Mesenchymal stem cell (in vitro differentiated cells and primary cell): ENCODE data around the gene ARGFX.
"Not testable (repeated sequence)": the region's sequence is repeated elsewhere in the genome, so short reads cannot be mapped to it uniquely, and the experiment has no call there.

ENCODE experiments used
- DNase-seq: peaks from one replicate; pipeline ENCODE4 v3.0.0-alpha.2; 2013
- H2AFZ ChIP-seq: one replicate; pipeline ENCODE4 v1.6.1; 2013; ENCODE audit warnings: low read depth, mild to moderate bottlenecking, control low read depth, inconsistent platforms, low read length, moderate library complexity
- H2AK5ac ChIP-seq: 2 replicates; pipeline ENCODE4 v1.6.1; 2013; ENCODE audit warnings: low read length, moderate library complexity, mild to moderate bottlenecking, inconsistent platforms; ENCODE audit not compliant: severe bottlenecking
- H2BK120ac ChIP-seq: one replicate; pipeline ENCODE4 v1.6.1; 2013; ENCODE audit warnings: low read depth, mild to moderate bottlenecking, inconsistent platforms, low read length, moderate library complexity
- H2BK12ac ChIP-seq, 2 experiments: one replicate each; pipeline ENCODE4 v1.6.1; 2013; ENCODE audit warnings: inconsistent platforms in 2 of 2, low read length in 2 of 2, mild to moderate bottlenecking in 2 of 2, moderate library complexity in 2 of 2, control low read depth in 1 of 2
- H2BK15ac ChIP-seq: one replicate; pipeline ENCODE4 v1.6.1; 2013; ENCODE audit warnings: mild to moderate bottlenecking, low read depth, inconsistent platforms; ENCODE audit not compliant: poor library complexity, severe bottlenecking
- H2BK5ac ChIP-seq: 2 replicates; pipeline ENCODE4 v1.6.1; 2013; ENCODE audit warnings: low read depth, mild to moderate bottlenecking, low read length, control low read depth, inconsistent platforms; ENCODE audit not compliant: poor library complexity, severe bottlenecking
- H3K14ac ChIP-seq, 2 experiments: one replicate each; pipeline ENCODE4 v1.6.1; 2013; ENCODE audit warnings: inconsistent platforms in 2 of 2, low read length in 2 of 2, control low read depth in 1 of 2, mild to moderate bottlenecking in 1 of 2, moderate library complexity in 1 of 2
- H3K18ac ChIP-seq, 2 experiments: one replicate each; pipeline ENCODE4 v1.6.1; 2013; ENCODE audit warnings: inconsistent platforms in 2 of 2, low read length in 2 of 2, control low read depth in 1 of 2, low read depth in 1 of 2, mild to moderate bottlenecking in 1 of 2
- H3K23ac ChIP-seq, 2 experiments: one replicate each; pipeline ENCODE4 v1.6.1; 2013; ENCODE audit warnings: inconsistent platforms in 2 of 2, low read length in 2 of 2, mild to moderate bottlenecking in 2 of 2, moderate library complexity in 2 of 2, control low read depth in 1 of 2
- H3K27ac ChIP-seq: 2 replicates; pipeline ENCODE4 v1.5.1; 2013; ENCODE audit warnings: mild to moderate bottlenecking, moderate library complexity, low read length, control low read depth, inconsistent platforms; ENCODE audit not compliant: poor library complexity, severe bottlenecking
- H3K27me3 ChIP-seq, 2 experiments: 2 replicates each; pipeline versions ENCODE4 v1.6.1 to v1.7.0; 2013; ENCODE audit warnings: low read length in 2 of 2, mild to moderate bottlenecking in 2 of 2, moderate library complexity in 2 of 2, control low read depth in 1 of 2, inconsistent platforms in 1 of 2; ENCODE audit not compliant: control insufficient read depth in 1 of 2, insufficient read depth in 1 of 2
- H3K36me3 ChIP-seq, 2 experiments: 2 replicates each; pipeline versions ENCODE4 v1.6.1 to v1.7.0; 2013; ENCODE audit warnings: low read length in 2 of 2, control low read depth in 1 of 2, inconsistent platforms in 1 of 2, low read depth in 1 of 2, mild to moderate bottlenecking in 1 of 2; ENCODE audit not compliant: insufficient read depth in 2 of 2, control insufficient read depth in 1 of 2
- H3K4ac ChIP-seq, 2 experiments: one replicate each; pipeline ENCODE4 v1.6.1; 2013; ENCODE audit warnings: inconsistent platforms in 2 of 2, low read length in 2 of 2, mild to moderate bottlenecking in 2 of 2, moderate library complexity in 2 of 2, control low read depth in 1 of 2, low read depth in 1 of 2
- H3K4me1 ChIP-seq: 2 replicates; pipeline ENCODE4 v1.6.1; 2013; ENCODE audit warnings: low read depth, low read length, control low read depth; ENCODE audit not compliant: control insufficient read depth, insufficient read depth
- H3K4me2 ChIP-seq: 2 replicates; pipeline ENCODE4 v1.6.1; 2013; ENCODE audit warnings: low read length, mild to moderate bottlenecking, inconsistent platforms; ENCODE audit not compliant: poor library complexity, severe bottlenecking
- H3K4me3 ChIP-seq, 2 experiments: 2 replicates each; pipeline versions ENCODE4 v1.5.1 to v1.7.0; 2013; ENCODE audit warnings: low read length in 2 of 2, mild to moderate bottlenecking in 2 of 2, control low read depth in 1 of 2, low read depth in 1 of 2; ENCODE audit not compliant: insufficient read depth in 1 of 2
- H3K79me1 ChIP-seq: replicated peaks from 2 replicates; pipeline ENCODE4 v1.6.1; 2013; ENCODE audit warnings: mild to moderate bottlenecking, control low read depth, low read length, inconsistent platforms; ENCODE audit not compliant: poor library complexity, severe bottlenecking
- H3K9ac ChIP-seq: 2 replicates; pipeline ENCODE4 v1.7.0; 2013; ENCODE audit warnings: mild to moderate bottlenecking, low read length, moderate library complexity
- H3K9me3 ChIP-seq: 2 replicates; pipeline ENCODE4 v1.7.0; 2013; ENCODE audit warnings: mild to moderate bottlenecking, low read length; ENCODE audit not compliant: control insufficient read depth
- H4K8ac ChIP-seq: one replicate; pipeline ENCODE4 v1.6.1; 2013; ENCODE audit warnings: inconsistent platforms, mild to moderate bottlenecking, low read length, moderate library complexity
- H4K91ac ChIP-seq: one replicate; pipeline ENCODE4 v1.6.1; 2013; ENCODE audit warnings: mild to moderate bottlenecking, low read length, inconsistent platforms
- WGBS: methylation state at CpG from one replicate; pipeline ENCODE4 v1.1.7; 2013; ENCODE audit warnings: mixed read lengths; 5-methylcytosine and 5-hydroxymethylcytosine counted together

Gene ARGFX

GRCh38 chr3:121598564-121598963 is 30.8 kb downstream of the ARGFX start:
- H3K27ac ChIP-seq = no peak overlapping the region
- no peak for DNase-seq
- H2BK120ac ChIP-seq = no peak overlapping the region
- no peaks in the 10 kb centered on the region for H3K9me3 ChIP-seq
- H3K36me3 ChIP-seq = no peaks in the 10 kb centered on the region
- H2AFZ ChIP-seq = no peak overlapping the region
- H3K14ac ChIP-seq = no peak overlapping the region
- H3K79me1 ChIP-seq = no peaks in the 10 kb centered on the region
- no peak overlapping the region for H2BK5ac ChIP-seq
- H4K91ac ChIP-seq = no peak overlapping the region
- WGBS = 70% methylated on average over 2 of the region's 2 CpGs
- no peak overlapping the region for H2BK12ac ChIP-seq
- H3K18ac ChIP-seq = no peak overlapping the region
- no peak overlapping the region for H3K4me3 ChIP-seq
- H4K8ac ChIP-seq = no peak overlapping the region
- H3K4ac ChIP-seq = no peak overlapping the region
- H2BK15ac ChIP-seq = no peak overlapping the region
- H2AK5ac ChIP-seq = no peak overlapping the region
- no peak overlapping the region for H3K9ac ChIP-seq
- peaks cover 0 to 7% of the 10 kb centered on the region in 2 experiments for H3K27me3 ChIP-seq
- H3K4me1 ChIP-seq = no peaks in the 10 kb centered on the region
- no peak overlapping the region for H3K4me2 ChIP-seq
- H3K23ac ChIP-seq = no peak overlapping the region

GRCh38 chr3:121599900-121600299 is 32.2 kb downstream of the ARGFX start:
- not testable (repeated sequence) for H3K23ac ChIP-seq

GRCh38 chr3:121601212-121601812 is 33.6 kb downstream of the ARGFX start:
- H2BK120ac ChIP-seq = no peak overlapping the region
- no peak overlapping the region for H2AFZ ChIP-seq
- H2BK5ac ChIP-seq = no peak overlapping the region
- no peaks in the 10 kb centered on the region for H3K36me3 ChIP-seq
- no peak overlapping the region for H2BK12ac ChIP-seq
- peaks cover 0 to 6% of the 10 kb centered on the region in 2 experiments for H3K27me3 ChIP-seq
- H3K9ac ChIP-seq = no peak overlapping the region
- H2AK5ac ChIP-seq = no peak overlapping the region
- H3K79me1 ChIP-seq = no peaks in the 10 kb centered on the region
- H3K4ac ChIP-seq = no peak overlapping the region
- no peak overlapping the region for H4K8ac ChIP-seq
- no peak overlapping the region for H3K4me2 ChIP-seq
- H3K14ac ChIP-seq = no peak overlapping the region
- H3K4me1 ChIP-seq = no peaks in the 10 kb centered on the region
- no peak overlapping the region for H3K23ac ChIP-seq
- no peaks in the 10 kb centered on the region for H3K9me3 ChIP-seq
- no peak for DNase-seq
- WGBS = 43% methylated on average over 3 of the region's 4 CpGs
- H3K4me3 ChIP-seq = no peak overlapping the region
- no peak overlapping the region for H2BK15ac ChIP-seq
- H4K91ac ChIP-seq = no peak overlapping the region
- no peak overlapping the region for H3K18ac ChIP-seq
- no peak overlapping the region for H3K27ac ChIP-seq

More at GRCh38 chr3:121599900-121600299, 32.2 kb downstream of the ARGFX start:
- not testable (repeated sequence) for H2BK120ac ChIP-seq, H2AFZ ChIP-seq, H3K79me1 ChIP-seq, H3K14ac ChIP-seq, H3K27ac ChIP-seq, H3K4ac ChIP-seq, H2AK5ac ChIP-seq, H3K4me3 ChIP-seq, H3K9me3 ChIP-seq, DNase-seq, H3K4me2 ChIP-seq, H3K36me3 ChIP-seq, H3K18ac ChIP-seq, H3K27me3 ChIP-seq, H4K91ac ChIP-seq, H2BK12ac ChIP-seq, H3K9ac ChIP-seq, H4K8ac ChIP-seq, H3K4me1 ChIP-seq, H2BK5ac ChIP-seq, H2BK15ac ChIP-seq
- 63% methylated on average over 2 of the region's 2 CpGs for WGBS

GRCh38 chr3:121604759-121605158 is 37.0 kb downstream of the ARGFX start:
- H3K9ac ChIP-seq = no peak overlapping the region
- 86% methylated on average over 2 of the region's 2 CpGs for WGBS
- peaks cover 0 to 7% of the 10 kb centered on the region in 2 experiments for H3K27me3 ChIP-seq
- no peak overlapping the region for H2BK5ac ChIP-seq
- no peak overlapping the region for H2AFZ ChIP-seq
- H3K36me3 ChIP-seq = no peaks in the 10 kb centered on the region
- H3K4me2 ChIP-seq = no peak overlapping the region
- H3K23ac ChIP-seq = no peak overlapping the region
- no peak for DNase-seq
- no peak overlapping the region for H2BK12ac ChIP-seq
- no peak overlapping the region for H3K18ac ChIP-seq
- no peaks in the 10 kb centered on the region for H3K4me1 ChIP-seq
- no peaks in the 10 kb centered on the region for H3K9me3 ChIP-seq
- H3K4ac ChIP-seq = no peak overlapping the region
- no peak overlapping the region for H3K27ac ChIP-seq
- H3K14ac ChIP-seq = no peak overlapping the region
- H3K79me1 ChIP-seq = no peaks in the 10 kb centered on the region
- no peak overlapping the region for H4K91ac ChIP-seq
- no peak overlapping the region for H4K8ac ChIP-seq
- no peak overlapping the region for H2AK5ac ChIP-seq
- no peak overlapping the region for H3K4me3 ChIP-seq
- no peak overlapping the region for H2BK120ac ChIP-seq
- H2BK15ac ChIP-seq = no peak overlapping the region
